AG04450 (cell line): ENCODE data around the gene DDAH1. TPM values are rescaled to one million over a fixed set of nuclear protein-coding genes. Genes with fewer than 3 reads are reported as not detected.

ENCODE experiments used
- CTCF ChIA-PET: fragments of 300-600, 350-600 bp; formaldehyde crosslinking; extraction: SDS; loops from one replicate; lab custom pipeline; 2022; ENCODE audit warnings: antibody characterized with exemption, inconsistent platforms; lab: Charles Lee
- POLR2A ChIA-PET: fragments of 350-600 bp; formaldehyde crosslinking; extraction: SDS; loops from one replicate; lab custom pipeline; 2021; ENCODE audit warnings: antibody characterized with exemption, inconsistent platforms; lab: Yijun Ruan, JAX
- DNase-seq: peaks from one replicate; pipeline ENCODE4 v3.0.0-alpha.2; 2011; ENCODE audit warnings: low read depth, low spot score
- H3K27ac ChIP-seq: one replicate; pipeline ENCODE4 v1.5.1; 2012; ENCODE audit warnings: low read depth, low read length, control low read depth
- H3K27me3 ChIP-seq: one replicate; pipeline ENCODE4 v1.6.0; 2012; ENCODE audit warnings: low read length; ENCODE audit not compliant: control insufficient read depth, insufficient read depth
- H3K4me3 ChIP-seq: 2 replicates; pipeline ENCODE4 v1.5.1; 2011; ENCODE audit warnings: mild to moderate bottlenecking, low read depth, low read length, control low read depth
- H3K9me3 ChIP-seq: 2 replicates; pipeline ENCODE4 v1.5.1; 2012; ENCODE audit warnings: low read length; ENCODE audit not compliant: control insufficient read depth, insufficient read depth
- CTCF ChIP-seq: IDR thresholded peaks from 2 replicates; pipeline ENCODE4 v1.5.1; 2011; ENCODE audit warnings: low read depth, low read length, control low read depth, inconsistent platforms
- polyA plus RNA-seq: library from polyadenylated mRNA; depleted of rRNA; stranded (reverse); fragments of >200 nt; gene quantifications from 2 replicates; pipeline ENCODE4 v1.2.3, GENCODE V29; 2011

DDAH1 gene
- polyA plus RNA-seq, 1 experiment, result 102 TPM

- ChIA-PET CTCF (interaction anchor here (1.1 to 1.4 kb wide), 3 partner anchors 32 to 353 kb away, joined by 3 to 4 read pairs (median 3); no protein-coding TSS in a partner anchor), POLR2A (no interaction called here)
- H3K27me3 ChIP-seq, result no peaks in the 10 kb centered on the region
- TF ChIP-seq CTCF, result no peak
- no peak overlapping the region for H3K27ac ChIP-seq
- DNase-seq, result no peak
- H3K4me3 ChIP-seq, result no peak overlapping the region
- H3K9me3 ChIP-seq, result no peaks in the 10 kb centered on the region
Observed at GRCh38 chr1:85339656-85340399, 125.1 kb downstream of the DDAH1 start.

DNA sequence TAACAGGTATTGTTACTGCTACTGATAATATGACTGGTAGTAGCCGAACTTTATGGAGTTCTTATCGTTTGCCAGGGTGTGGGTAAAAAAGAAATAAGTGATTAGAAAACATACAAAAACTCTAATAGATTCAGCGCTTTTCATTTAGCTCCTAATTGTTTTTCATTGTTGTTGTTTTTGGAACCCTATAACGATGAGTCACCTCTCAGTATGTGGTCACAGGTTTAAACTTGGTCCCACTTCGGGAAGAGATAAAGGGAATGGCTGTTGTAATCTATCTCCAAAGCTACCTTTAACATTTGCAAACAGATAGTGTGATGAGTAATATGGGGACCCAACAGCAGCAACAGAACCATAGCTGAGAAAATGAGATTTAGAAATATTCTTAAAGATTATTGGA lies 125.9 kb downstream of the DDAH1 start:
- no peaks in the 10 kb centered on the region for H3K27me3 ChIP-seq
- no peak for TF ChIP-seq CTCF
- ChIA-PET POLR2A (no interaction called here), CTCF (interaction anchor here (1.1 to 1.4 kb wide), 2 partner anchors 31 to 59 kb away, joined by 3 read pairs; no protein-coding TSS in a partner anchor)
- H3K27ac ChIP-seq, result no peak overlapping the region
- H3K4me3 ChIP-seq, result no peak overlapping the region
- no peaks in the 10 kb centered on the region; the same call in 1 of the 2 replicates for H3K9me3 ChIP-seq
- DNase-seq, result no peak

GRCh38 chr1:85334962-85335361 lies 130.0 kb downstream of the DDAH1 start:
- Histone ChIP-seq H3K4me3 (no peak overlapping the region), H3K9me3 (peaks cover 4% of the 10 kb centered on the region), H3K27ac (no peak overlapping the region), H3K27me3 (no peaks in the 10 kb centered on the region)
- no peak for DNase-seq
- CTCF ChIA-PET, result no interaction called here
- no peak for TF ChIP-seq CTCF
- POLR2A ChIA-PET, result no interaction called here

DNA sequence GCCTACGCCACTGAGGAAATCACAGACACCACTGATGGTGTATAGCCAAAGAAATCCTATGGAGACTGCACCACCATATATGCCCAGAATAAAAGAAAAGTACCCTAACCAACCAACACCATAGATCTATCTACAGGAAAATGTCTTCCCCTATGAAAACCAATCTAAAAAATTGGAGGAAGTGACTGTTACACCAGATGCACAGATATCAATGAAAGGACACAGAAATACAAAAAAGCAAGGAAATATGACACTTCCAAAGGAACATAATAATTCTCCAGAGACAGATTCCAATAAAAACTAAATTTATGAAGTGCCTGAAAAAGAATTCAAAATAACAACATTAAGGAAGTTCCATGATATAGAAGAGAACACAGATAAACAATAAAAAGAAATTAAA lies 131.8 kb downstream of the DDAH1 start:
- TF ChIP-seq CTCF, result no peak
- no peak for DNase-seq
- H3K27ac ChIP-seq, result no peak overlapping the region
- H3K9me3 ChIP-seq, result peaks cover 4% of the 10 kb centered on the region
- CTCF ChIA-PET, result no interaction called here
- no peaks in the 10 kb centered on the region for H3K27me3 ChIP-seq
- POLR2A ChIA-PET, result no interaction called here
- no peak overlapping the region for H3K4me3 ChIP-seq

GRCh38 chr1:85332575-85332974 lies 132.4 kb downstream of the DDAH1 start:
- no peak for DNase-seq
- Histone ChIP-seq H3K4me3 (no peak overlapping the region), H3K9me3 (peaks cover 4% of the 10 kb centered on the region), H3K27me3 (no peaks in the 10 kb centered on the region), H3K27ac (no peak overlapping the region)
- ChIA-PET POLR2A (no interaction called here), CTCF (no interaction called here)
- no peak for TF ChIP-seq CTCF
